Body of pancreas (tissue), 4 donors: ENCODE measurements around the gene MYCN.
"Not testable (repeated sequence)": the region's sequence is repeated elsewhere in the genome, so short reads cannot be mapped to it uniquely, and the experiment has no call there.

Source experiments
- POLR2A ChIP-seq, 3 donors: fragments of 450-650 bp; IDR thresholded peaks; one replicate each; pipeline ENCODE4 v1.6.1; 2016; ENCODE audit warnings: antibody characterized with exemption in 3 of 3, mild to moderate bottlenecking in 2 of 3
- TF ChIP-seq, protein P1 (sequence below), 7 experiments: fragments of 450-650 bp in 4 of 7; fragments of 200-600 bp in 3 of 7; sonication (generic) in 3 of 7; IDR thresholded peaks; one replicate each; pipeline ENCODE4 v1.5.1; 2016 to 2019; ENCODE audit warnings: antibody characterized with exemption in 7 of 7

DNA sequence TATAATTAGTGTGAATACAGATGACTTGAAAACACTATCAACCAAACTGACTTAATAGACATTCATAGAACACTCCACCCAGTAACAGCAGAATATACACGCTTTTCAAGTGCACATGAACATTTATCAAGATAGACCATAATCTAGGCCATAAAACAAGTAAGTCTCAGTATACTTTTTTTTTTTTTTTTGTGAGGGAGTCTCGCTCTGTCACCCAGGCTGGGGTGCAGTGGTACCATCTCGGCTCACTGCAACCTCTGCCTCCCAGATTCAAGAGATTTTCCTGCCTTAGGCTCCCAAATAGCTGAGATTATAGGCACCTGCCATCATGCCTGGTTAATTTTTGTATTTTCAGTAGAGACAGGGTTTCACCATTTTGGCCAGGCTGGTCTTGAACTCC lies 36.4 kb upstream of the MYCN start:
- TF ChIP-seq, protein P1, sequence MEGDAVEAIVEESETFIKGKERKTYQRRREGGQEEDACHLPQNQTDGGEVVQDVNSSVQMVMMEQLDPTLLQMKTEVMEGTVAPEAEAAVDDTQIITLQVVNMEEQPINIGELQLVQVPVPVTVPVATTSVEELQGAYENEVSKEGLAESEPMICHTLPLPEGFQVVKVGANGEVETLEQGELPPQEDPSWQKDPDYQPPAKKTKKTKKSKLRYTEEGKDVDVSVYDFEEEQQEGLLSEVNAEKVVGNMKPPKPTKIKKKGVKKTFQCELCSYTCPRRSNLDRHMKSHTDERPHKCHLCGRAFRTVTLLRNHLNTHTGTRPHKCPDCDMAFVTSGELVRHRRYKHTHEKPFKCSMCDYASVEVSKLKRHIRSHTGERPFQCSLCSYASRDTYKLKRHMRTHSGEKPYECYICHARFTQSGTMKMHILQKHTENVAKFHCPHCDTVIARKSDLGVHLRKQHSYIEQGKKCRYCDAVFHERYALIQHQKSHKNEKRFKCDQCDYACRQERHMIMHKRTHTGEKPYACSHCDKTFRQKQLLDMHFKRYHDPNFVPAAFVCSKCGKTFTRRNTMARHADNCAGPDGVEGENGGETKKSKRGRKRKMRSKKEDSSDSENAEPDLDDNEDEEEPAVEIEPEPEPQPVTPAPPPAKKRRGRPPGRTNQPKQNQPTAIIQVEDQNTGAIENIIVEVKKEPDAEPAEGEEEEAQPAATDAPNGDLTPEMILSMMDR (IDR thresholded peaks at IDR 0.05): not testable (repeated sequence)
- TF ChIP-seq POLR2A (IDR thresholded peaks at IDR 0.05): not testable (repeated sequence)
